GM21786 (cell line): ENCODE results near the gene PTPN7.
"Not testable (repeated sequence)": the region's sequence is repeated elsewhere in the genome, so short reads cannot be mapped to it uniquely, and the experiment has no call there.

ENCODE experiments used
- ATAC-seq: cut with Tn5 transposase; IDR thresholded peaks from one replicate; pipeline ENCODE4 v1.9.1; 2021; ENCODE audit not compliant: unreplicated experiment

The PTPN7 gene

DNA sequence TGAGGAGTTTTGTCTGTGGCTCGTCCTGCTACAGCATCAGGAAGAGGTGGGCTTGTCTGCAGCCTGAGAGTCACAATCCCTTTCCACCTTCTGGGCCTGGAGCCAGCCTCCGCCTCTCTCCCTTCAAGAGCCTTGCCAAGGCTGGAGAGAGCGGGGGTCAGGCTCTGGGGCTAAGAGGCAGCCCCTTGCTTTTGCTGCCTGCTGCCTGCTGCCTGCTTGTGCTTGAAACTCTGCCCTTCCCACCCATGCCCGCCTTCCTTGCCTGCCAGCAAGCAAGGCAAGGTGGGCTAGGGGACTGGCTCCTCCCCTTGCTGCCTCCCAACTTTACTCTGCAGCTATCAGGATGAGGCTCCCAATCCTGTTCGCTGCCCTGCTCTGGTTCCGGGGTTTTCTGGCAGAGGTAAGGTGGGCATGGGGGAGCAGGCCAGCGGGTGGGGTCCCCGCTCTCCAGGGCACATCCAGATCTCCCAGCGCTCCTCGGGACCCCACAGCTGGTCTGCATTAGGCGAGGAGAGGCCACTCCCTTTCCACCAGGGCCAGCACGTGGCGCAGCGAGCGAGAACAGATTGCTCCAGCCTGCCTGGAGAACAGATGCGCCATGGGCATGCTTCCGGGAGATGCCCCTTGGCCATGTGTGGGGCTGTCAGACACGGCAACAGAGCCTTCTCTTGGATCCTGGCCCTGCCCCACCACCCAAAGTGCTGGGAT lies 7.5 kb upstream of the PTPN7 start:
- ATAC-seq, result no peak

DNA sequence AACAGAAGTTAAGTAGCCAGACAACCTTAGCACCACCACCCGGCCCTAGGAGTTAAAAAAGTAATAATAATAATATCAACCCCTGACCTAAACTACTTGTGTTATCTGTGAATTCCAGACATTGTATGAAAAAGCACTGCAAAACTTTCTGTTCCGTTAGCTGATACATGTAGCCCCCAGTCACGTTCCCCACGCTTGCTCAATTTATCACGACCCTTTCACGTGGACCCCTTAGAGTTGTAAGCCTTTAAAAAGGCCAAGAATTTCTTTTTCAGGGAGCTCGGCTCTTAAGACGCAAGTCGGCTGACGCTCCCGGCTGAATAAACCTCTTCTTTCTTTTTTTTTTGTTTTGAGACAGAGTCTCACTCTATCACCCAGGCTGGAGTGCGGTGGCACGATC lies 6.7 kb upstream of the PTPN7 start:
- not testable (repeated sequence) for ATAC-seq

DNA sequence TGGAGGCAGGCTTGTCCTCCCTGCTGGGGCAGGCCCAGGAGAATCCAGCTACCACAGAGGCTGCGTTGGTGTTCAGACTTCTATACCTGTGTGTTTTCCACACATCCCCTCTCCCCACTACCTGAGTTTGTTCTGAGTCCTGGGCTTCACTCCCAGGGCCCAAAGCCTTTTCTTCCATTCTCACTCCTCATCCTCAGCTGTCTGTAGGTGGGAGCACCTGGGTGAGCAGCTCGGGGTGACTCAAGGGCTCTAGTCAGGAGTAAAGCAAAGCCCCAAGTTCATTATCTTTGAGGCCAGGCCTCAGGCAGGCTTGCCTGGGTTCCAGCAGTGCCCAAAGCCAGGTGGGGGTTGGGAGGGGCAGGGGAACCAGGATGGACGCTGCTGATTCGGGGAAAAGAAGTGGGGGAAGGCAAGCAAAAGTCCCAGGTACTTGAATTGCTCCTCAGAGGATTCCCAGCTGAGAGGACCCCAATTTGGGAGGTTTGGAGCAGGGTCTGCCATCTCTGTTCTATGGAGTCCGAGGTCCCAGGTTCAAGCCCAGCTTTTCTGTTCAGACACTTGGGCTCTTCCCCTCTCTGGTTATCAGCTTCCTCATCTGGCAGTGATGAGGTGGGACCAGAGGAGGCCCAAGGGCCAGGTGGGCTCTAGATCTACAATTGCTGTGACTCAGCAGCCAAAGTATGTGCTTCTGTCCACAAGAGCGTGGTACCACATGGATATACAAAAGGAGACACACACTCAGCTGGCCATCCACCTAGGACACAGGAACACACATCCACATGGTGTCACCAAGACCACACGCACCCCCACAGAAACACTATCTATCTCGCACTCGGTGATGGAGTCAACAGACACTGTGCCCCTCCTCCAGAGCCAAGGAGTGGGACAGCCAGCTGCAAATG lies 5.8 kb upstream of the PTPN7 start:
- no peak for ATAC-seq

DNA sequence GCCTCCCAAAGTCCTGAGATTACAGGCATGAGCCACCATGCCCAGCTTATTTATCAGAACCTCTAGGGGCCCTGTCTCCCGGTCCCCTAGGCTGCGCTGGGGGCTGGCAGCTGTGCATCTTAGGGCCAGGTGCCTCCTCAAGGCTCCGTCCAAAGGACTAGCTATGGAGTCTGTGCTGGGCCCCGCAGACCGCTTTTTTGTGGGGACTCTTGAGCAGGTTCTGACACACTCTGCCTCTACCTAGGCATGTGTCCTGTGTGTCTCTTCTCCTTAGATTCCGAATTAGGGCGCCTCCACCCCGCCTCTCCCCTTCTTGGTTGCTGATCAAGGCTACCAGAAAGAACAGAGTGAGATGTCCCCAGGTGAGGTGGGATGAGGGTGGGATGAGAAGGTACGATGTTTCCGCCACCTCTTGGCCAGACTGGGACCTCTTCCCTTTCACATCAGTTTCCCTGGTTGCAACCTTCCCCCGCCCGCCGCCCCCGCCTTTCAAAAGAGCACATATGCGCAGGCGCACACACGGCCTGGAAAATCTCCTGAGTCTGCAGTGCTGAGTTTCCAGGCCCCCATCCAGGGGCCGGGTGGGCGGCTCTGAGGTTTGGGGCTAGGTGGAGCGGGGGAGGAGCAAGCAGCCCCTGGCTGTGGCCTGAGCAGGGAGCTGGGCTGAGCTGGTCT lies 5.0 kb upstream of the PTPN7 start:
- no peak for ATAC-seq

DNA sequence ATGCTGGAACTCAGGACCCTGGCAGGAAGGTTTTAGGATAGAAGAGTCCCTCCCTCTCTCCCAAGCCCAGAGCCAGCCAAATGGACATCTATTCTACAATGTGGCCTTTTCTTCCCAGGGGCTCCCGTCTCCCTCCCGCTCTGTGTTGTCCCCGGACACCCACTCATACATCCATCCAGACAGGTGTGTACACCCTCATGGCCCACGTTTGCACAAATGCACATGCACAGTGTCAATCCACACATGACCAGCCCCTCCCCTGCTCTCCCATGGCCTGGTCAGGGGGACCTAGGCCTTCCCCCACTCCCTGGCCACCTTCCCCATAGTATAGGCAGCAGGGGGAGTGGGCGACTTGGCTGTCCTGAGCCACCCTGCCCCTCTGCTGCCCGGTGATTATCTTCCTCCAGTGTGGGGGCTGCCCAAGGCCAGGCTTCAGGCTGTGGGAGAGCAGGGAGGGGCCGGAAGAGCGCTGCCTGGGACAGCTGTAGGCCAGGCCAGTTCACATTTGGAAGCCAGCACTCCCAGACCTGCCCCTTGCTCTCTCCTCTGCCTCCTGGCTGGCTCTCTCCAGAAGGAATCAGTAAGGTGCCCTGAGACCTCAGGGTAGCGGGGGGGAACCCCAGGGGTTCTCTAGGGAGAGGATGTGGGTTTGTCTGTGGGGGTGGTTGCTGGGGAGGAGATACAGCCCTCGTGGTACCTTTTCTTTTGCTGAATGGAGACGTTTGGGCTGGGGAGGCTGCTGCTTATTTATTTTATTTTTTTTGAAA lies 4.1 kb upstream of the PTPN7 start:
- peak; percentile 51 for ATAC-seq

- no peak for ATAC-seq
Measured at GRCh38 chr1:202163281-202164270, 3.2 kb upstream of the PTPN7 start.

- no peak for ATAC-seq
Measured at GRCh38 chr1:202162418-202163280, 2.2 kb upstream of the PTPN7 start.

GRCh38 chr1:202162047-202162417 lies 1.6 kb upstream of the PTPN7 start:
- peak; percentile 30 for ATAC-seq

GRCh38 chr1:202161151-202162046 lies 997 bp upstream of the PTPN7 start:
- no peak for ATAC-seq

GRCh38 chr1:202159534-202160371 lies 649 bp downstream of the PTPN7 start:
- no peak for ATAC-seq

GRCh38 chr1:202158810-202159533 lies 1.4 kb downstream of the PTPN7 start:
- ATAC-seq, result no peak

DNA sequence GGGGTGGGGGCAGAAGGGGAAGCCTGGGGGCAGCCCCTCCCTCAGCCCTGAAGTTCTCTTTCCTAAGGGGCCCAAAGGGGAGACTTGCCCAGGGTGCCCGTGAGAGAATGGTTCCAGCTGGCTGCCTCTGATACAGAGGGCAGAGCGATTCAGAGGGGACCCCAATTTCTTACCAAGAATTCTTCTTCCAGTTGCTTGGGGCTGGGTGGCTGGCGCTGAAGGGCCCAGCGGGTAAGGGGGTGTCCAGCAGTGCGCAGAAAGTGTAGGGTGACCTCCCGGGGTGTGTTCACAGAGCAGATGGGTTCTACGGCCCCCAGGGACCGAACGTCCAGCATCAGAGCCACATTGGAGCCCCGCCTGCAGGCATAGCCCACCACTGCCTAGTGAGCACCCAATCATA lies 2.5 kb downstream of the PTPN7 start:
- ATAC-seq, result no peak

DNA sequence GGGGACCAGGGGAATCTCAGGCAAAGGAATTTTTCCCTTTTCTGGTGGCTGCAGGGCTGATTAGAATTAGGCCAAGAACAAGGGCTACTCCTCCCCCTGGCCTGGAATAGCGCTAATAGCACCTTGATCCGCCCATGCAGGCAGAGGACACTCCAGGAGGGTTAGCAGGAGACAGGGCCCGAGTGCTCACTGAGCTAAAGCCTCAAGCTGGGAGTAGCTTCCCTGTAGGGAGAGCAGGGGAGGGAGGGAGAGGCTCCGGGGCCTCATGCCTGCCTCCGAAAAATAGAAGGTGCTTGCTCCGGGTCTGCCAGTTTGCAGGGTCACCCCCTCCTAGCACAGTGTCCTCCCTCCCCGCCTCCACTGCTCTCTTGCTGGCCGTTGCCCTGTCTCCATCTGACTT lies 3.8 kb downstream of the PTPN7 start:
- no peak for ATAC-seq

- ATAC-seq, result no peak
Measured at GRCh38 chr1:202155478-202156021, 4.9 kb downstream of the PTPN7 start.

DNA sequence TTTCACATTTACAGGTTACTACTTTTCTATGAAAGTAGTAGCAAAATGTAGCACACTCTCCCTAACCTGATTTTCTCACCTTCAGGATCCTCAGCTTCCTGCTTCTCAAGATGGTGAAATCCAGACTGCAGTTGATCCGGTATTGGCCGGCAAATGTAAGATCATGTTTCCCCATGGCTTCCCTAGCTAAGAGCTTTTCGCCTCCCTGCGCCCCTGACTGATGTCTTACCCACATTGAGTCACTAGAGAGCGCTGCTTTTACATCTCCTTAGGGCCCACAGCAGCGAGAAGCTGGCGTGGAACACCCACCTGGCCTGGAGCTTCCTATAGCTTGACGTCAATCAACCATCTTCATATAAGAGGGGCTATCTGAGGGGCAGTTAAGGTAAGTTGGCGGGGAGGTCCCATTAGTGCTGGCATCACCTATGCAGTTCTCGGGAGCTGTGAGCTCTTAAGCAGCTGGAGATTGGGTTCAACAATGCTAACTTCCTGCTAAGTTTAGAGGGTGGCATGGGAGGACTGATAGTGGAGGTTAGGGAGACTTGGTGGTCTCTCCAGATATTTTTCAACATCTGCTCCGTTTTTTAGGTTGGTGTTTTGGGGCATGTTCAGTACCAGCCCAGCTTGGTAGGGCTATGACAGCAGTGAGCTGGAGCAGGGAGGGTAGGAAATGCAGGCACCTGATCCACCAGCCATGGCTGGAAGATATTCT lies 5.5 kb downstream of the PTPN7 start:
- no peak for ATAC-seq
